ENCODE results near the gene ADGRD2.

The ADGRD2 gene

GRCh38 chr9:124457079-124457886 lies 7.0 kb downstream of the ADGRD2 start:
- no peak for DNase-seq (ENCODE audit: low read depth)

GRCh38 chr9:124457887-124458431 lies 7.7 kb downstream of the ADGRD2 start:
- no peak for DNase-seq (ENCODE audit: low read depth)

GRCh38 chr9:124458441-124458840 lies 8.2 kb downstream of the ADGRD2 start:
- DNase-seq (ENCODE audit: low read depth) = no peak

GRCh38 chr9:124462739-124463138 lies 12.5 kb downstream of the ADGRD2 start:
- no peak for DNase-seq (ENCODE audit: low read depth)

- no peak for DNase-seq (ENCODE audit: low read depth)
These were observed 15.5 kb downstream of the ADGRD2 start for GRCh38 chr9:124465736-124466135.

GRCh38 chr9:124467410-124468060 lies 17.3 kb downstream of the ADGRD2 start:
- no peak for DNase-seq (ENCODE audit: low read depth)

GRCh38 chr9:124468061-124468740 lies 17.9 kb downstream of the ADGRD2 start:
- DNase-seq (ENCODE audit: low read depth) = no peak

- no peak for DNase-seq (ENCODE audit: low read depth)
These were observed 19.0 kb downstream of the ADGRD2 start for GRCh38 chr9:124469011-124469832.

GRCh38 chr9:124470306-124470705 lies 20.1 kb downstream of the ADGRD2 start:
- DNase-seq (ENCODE audit: low read depth) = no peak

- DNase-seq (ENCODE audit: low read depth) = no peak
These were observed 20.5 kb downstream of the ADGRD2 start for GRCh38 chr9:124470726-124471125.

GRCh38 chr9:124471761-124472160 lies 21.5 kb downstream of the ADGRD2 start:
- DNase-seq (ENCODE audit: low read depth) = no peak

GRCh38 chr9:124472770-124473169 lies 22.5 kb downstream of the ADGRD2 start:
- DNase-seq (ENCODE audit: low read depth) = no peak

- DNase-seq (ENCODE audit: low read depth) = no peak
These were observed 23.1 kb downstream of the ADGRD2 start for GRCh38 chr9:124473310-124473709.

- DNase-seq (ENCODE audit: low read depth) = no peak
These were observed 23.9 kb downstream of the ADGRD2 start for GRCh38 chr9:124474151-124474550.

GRCh38 chr9:124475158-124475867 lies 25.1 kb downstream of the ADGRD2 start:
- no peak for DNase-seq (ENCODE audit: low read depth)

GRCh38 chr9:124475868-124476690 lies 25.8 kb downstream of the ADGRD2 start:
- DNase-seq (ENCODE audit: low read depth) = no peak

- DNase-seq (ENCODE audit: low read depth) = no peak
These were observed 27.0 kb downstream of the ADGRD2 start for GRCh38 chr9:124477211-124477647.

GRCh38 chr9:124477648-124478285 lies 27.5 kb downstream of the ADGRD2 start:
- no peak for DNase-seq (ENCODE audit: low read depth)

GRCh38 chr9:124478354-124478753 lies 28.1 kb downstream of the ADGRD2 start:
- DNase-seq (ENCODE audit: low read depth) = no peak

GRCh38 chr9:124479371-124479770 lies 29.1 kb downstream of the ADGRD2 start:
- no peak for DNase-seq (ENCODE audit: low read depth)
